Activated T-cell treated with anti-CD3 and anti-CD28 coated beads, Interleukin-2, amount 50 U/mL, for 24 hours (primary cell): ENCODE measurements around the gene CCDC141.
A peak's percentile ranks its signal among the peaks of the same experiment; 100 is the strongest.

Experiments
- DNase-seq: peaks from one replicate; pipeline ENCODE4 v3.0.0-alpha.2; 2020
- H3K27ac Mint-ChIP-seq: 2 replicates; pipeline ENCODE4 v1.8.0; 2020; ENCODE audit warnings: mild to moderate bottlenecking, mixed read lengths
- H3K27me3 Mint-ChIP-seq: 2 replicates; pipeline ENCODE4 v1.8.0; 2020; ENCODE audit warnings: mixed read lengths
- H3K36me3 Mint-ChIP-seq: 2 replicates; pipeline ENCODE4 v1.8.0; 2020; ENCODE audit warnings: low read depth, mixed read lengths
- H3K4me1 Mint-ChIP-seq: 2 replicates; pipeline ENCODE4 v1.8.0; 2020; ENCODE audit warnings: low read depth, mixed read lengths
- H3K4me3 Mint-ChIP-seq: 2 replicates; pipeline ENCODE4 v1.8.0; 2020; ENCODE audit warnings: mild to moderate bottlenecking, moderate library complexity, mixed read lengths
- H3K9me3 Mint-ChIP-seq: 2 replicates; pipeline ENCODE4 v1.8.0; 2020; ENCODE audit warnings: mixed read lengths

CCDC141 gene

GRCh38 chr2:178892751-178893625, 156.9 kb downstream of the CCDC141 start:
- no peaks in the 10 kb centered on the region for H3K36me3 Mint-ChIP-seq
- H3K4me1 Mint-ChIP-seq = peaks cover 5% of the 10 kb centered on the region
- H3K9me3 Mint-ChIP-seq = no peaks in the 10 kb centered on the region
- no peak for DNase-seq
- no peak overlapping the region for H3K27ac Mint-ChIP-seq
- no peaks in the 10 kb centered on the region for H3K27me3 Mint-ChIP-seq
- no peak overlapping the region for H3K4me3 Mint-ChIP-seq

- DNase-seq = no peak
- H3K4me1 Mint-ChIP-seq = peaks cover 5% of the 10 kb centered on the region
- H3K27ac Mint-ChIP-seq = no peak overlapping the region
- no peaks in the 10 kb centered on the region for H3K27me3 Mint-ChIP-seq
- H3K4me3 Mint-ChIP-seq = no peak overlapping the region
- no peaks in the 10 kb centered on the region for H3K9me3 Mint-ChIP-seq
- no peaks in the 10 kb centered on the region for H3K36me3 Mint-ChIP-seq
Observed at GRCh38 chr2:178891959-178892485, 157.9 kb downstream of the CCDC141 start.

GRCh38 chr2:178891265-178891958, 158.5 kb downstream of the CCDC141 start:
- H3K4me1 Mint-ChIP-seq = peaks cover 5% of the 10 kb centered on the region
- DNase-seq = peak; percentile 42
- no peak overlapping the region for H3K27ac Mint-ChIP-seq
- H3K36me3 Mint-ChIP-seq = no peaks in the 10 kb centered on the region
- no peaks in the 10 kb centered on the region for H3K9me3 Mint-ChIP-seq
- no peak overlapping the region for H3K4me3 Mint-ChIP-seq
- no peaks in the 10 kb centered on the region for H3K27me3 Mint-ChIP-seq

DNA sequence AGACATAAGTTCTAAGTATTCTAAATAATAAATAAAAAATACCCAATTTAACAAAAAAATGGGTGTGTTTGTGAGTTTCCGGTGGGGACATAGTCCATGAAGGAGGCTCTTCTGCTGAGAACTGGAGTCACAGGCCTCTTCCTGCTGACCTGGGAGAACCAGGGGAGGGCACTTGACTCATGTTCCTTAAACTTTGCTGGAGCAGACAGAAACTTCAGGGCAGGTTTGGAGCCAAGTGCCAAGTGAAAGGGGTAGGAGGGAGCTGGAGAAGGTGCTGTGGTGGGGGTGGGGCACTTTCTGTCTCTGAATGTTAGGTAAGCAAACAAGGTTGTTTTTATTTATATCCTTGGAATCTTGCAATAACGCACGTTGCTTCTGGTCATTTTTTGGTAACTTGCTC, 163.9 kb downstream of the CCDC141 start:
- no peaks in the 10 kb centered on the region for H3K27me3 Mint-ChIP-seq
- DNase-seq = no peak
- no peaks in the 10 kb centered on the region for H3K9me3 Mint-ChIP-seq
- H3K27ac Mint-ChIP-seq = no peak overlapping the region
- H3K36me3 Mint-ChIP-seq = peaks cover 9% of the 10 kb centered on the region
- no peaks in the 10 kb centered on the region for H3K4me1 Mint-ChIP-seq
- H3K4me3 Mint-ChIP-seq = no peak overlapping the region

- DNase-seq = no peak
- no peak overlapping the region for H3K27ac Mint-ChIP-seq
- H3K9me3 Mint-ChIP-seq = no peaks in the 10 kb centered on the region
- no peaks in the 10 kb centered on the region for H3K27me3 Mint-ChIP-seq
- peaks cover 9% of the 10 kb centered on the region for H3K36me3 Mint-ChIP-seq
- H3K4me1 Mint-ChIP-seq = no peaks in the 10 kb centered on the region
- H3K4me3 Mint-ChIP-seq = no peak overlapping the region
Observed at GRCh38 chr2:178884440-178884839, 165.5 kb downstream of the CCDC141 start.

DNA sequence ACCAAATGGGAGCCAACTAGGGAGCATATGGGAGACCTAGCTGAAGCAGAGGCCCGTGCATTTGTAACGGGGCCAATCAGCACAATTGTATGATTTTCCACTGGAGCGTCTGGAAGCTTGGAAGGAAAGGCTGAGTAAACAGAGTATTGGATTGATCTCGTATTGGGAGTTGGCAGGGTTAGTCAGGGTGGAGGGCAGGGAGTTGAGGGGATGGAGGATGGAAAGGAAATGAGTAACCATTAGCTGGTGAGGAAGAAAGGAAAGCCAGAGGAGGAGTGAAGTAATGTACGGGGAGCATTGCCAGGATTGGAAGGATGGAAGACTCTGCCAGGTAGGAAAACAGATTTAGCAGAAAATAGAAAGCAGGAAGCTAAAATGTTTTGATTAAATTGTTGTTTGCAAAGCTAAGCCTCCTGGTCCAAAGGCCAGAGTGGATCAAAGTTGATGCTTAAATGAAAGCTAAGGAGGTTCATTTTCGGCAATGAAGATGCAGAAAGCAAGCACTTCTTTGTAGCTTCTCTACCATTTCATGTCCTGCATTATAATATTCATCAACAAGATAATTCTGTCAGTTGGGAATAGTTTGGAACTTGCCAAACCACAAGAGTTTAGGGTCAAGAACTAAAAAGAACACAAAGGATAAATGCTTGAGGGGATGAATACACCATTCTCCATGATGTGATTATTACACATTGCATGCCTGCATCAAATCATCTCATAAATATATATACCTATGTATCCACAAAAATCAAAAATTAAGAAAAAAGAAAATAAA, 167.1 kb downstream of the CCDC141 start:
- H3K36me3 Mint-ChIP-seq = peaks cover 9% of the 10 kb centered on the region
- H3K4me3 Mint-ChIP-seq = no peak overlapping the region
- H3K27ac Mint-ChIP-seq = no peak overlapping the region
- no peak for DNase-seq
- no peaks in the 10 kb centered on the region for H3K4me1 Mint-ChIP-seq
- no peaks in the 10 kb centered on the region for H3K9me3 Mint-ChIP-seq
- H3K27me3 Mint-ChIP-seq = no peaks in the 10 kb centered on the region

DNA sequence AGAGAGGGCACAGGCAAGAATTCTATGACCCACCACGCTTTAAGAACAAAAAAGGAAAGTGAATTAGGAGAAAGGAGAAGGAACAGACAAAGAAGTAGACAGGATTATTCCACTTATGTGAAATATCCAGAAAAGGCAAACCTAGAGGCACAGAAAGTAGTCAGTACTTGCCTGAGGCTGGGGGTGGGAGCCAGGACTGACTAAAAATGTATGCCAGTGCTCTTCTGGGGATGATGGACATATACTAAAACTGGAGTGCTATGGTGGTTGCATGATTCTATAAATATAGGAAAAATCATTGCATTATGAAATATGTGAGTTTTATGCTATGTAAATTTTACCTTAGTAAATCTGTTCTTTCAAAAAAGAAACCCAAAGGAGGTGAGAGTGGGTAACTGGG, 168.9 kb downstream of the CCDC141 start:
- Mint-ChIP-seq H3K9me3 (no peaks in the 10 kb centered on the region), H3K4me1 (no peaks in the 10 kb centered on the region)

DNA sequence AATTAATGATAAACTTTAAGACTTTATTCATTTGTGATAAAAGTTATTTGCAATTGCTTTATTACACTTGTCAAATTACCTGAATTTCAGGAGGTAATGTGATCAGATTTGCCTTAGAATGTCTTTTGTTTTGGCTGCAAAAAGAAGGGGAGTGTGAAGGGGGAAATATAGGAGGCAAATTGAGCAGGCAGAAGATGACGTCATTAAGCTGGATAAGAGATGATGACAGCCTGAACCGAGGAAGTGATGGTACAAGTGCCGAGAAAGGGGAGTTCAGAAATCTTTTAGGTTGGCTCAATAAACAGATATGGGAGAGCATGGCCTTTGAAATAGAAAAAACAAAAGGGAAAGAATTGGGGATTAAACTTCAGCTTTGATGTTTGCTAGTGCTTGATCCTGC, 169.7 kb downstream of the CCDC141 start:
- no peak for DNase-seq
- Mint-ChIP-seq H3K36me3 (peaks cover 9% of the 10 kb centered on the region), H3K4me3 (no peak overlapping the region), H3K27ac (no peak overlapping the region), H3K27me3 (no peaks in the 10 kb centered on the region), H3K4me1 (no peaks in the 10 kb centered on the region), H3K9me3 (no peaks in the 10 kb centered on the region)

More for the DNA sequence above, 168.9 kb downstream of the CCDC141 start:
- Mint-ChIP-seq H3K27ac (no peak overlapping the region), H3K27me3 (no peaks in the 10 kb centered on the region), H3K36me3 (peaks cover 9% of the 10 kb centered on the region), H3K4me3 (no peak overlapping the region)
- no peak for DNase-seq

DNA sequence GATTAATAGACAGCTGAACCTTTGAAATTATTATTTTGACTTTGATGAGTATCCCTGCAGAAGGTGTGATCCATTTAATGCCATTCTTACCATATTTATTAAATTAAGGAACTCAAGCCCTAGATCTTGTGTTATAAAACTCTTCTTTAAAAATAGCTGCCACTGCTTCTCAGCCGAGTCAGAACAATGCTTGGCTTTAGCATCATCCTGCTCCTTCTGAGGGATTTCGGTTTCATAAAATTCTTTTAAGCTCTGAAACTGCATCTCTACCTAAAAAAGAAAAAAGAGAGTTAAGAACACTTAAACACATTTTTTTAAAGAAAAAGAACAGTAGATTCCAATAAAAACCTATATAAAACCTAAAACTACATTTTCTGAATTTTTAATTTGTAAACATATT, 172.1 kb downstream of the CCDC141 start:
- Mint-ChIP-seq H3K4me1 (no peaks in the 10 kb centered on the region), H3K27ac (no peak overlapping the region), H3K9me3 (no peaks in the 10 kb centered on the region), H3K27me3 (no peaks in the 10 kb centered on the region), H3K36me3 (peaks cover 2% of the 10 kb centered on the region), H3K4me3 (no peak overlapping the region)
- DNase-seq = no peak

DNA sequence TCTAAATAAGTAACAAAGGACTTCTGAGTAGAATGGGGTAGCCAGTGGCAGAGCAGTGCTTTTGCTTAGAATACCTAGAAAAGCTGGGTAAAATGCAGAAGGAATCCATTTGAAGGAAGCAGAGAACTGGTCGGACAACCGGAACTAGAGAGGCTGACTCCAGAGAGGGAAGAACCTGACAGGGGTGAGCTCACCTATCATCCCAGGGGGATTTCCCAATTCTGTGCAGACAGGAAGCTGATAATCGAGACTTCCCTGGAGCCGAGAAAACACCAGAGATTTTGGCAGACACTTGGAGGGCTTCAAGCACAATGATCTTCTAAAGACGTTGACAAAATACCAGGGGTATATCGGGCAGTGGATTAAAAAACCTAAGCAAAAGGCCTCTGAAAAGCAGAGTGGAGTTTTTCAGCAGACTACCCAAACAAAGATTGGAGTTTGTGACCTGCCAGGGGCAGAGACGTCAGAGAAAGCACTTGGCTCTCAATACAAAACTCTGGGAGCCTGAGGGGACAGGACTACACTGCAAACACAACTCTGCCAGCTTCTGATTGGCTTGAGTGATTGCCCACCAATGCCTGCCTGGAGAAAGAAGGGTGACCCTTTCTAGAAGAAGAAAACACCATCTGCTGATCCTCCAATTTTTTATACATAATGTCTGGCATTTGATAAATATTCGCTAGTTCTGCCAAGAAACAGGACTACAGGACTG, 175.3 kb downstream of the CCDC141 start:
- Mint-ChIP-seq H3K9me3 (no peaks in the 10 kb centered on the region), H3K4me3 (no peak overlapping the region), H3K27me3 (no peaks in the 10 kb centered on the region), H3K36me3 (no peaks in the 10 kb centered on the region), H3K27ac (no peak overlapping the region), H3K4me1 (peaks cover 14% of the 10 kb centered on the region)
- DNase-seq = no peak

DNA sequence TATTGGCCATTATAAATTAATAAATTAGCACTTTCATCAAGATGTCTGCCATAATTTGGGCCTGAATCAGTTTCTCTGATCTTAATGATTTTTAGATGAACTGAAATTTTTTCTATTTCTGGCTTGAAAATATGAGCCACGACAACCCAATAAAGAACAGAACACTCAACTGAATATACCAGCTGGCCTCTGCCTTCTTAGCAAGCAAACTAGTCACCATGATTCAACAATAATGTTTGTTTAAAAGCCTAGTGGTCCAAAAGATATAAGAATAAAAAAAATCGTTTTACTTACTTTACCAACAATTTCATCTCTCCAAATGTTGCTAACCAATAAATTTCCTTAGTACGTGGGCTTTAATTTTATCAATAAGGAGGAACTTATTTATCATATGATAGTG, 176.0 kb downstream of the CCDC141 start:
- no peak overlapping the region for H3K4me3 Mint-ChIP-seq
- H3K4me1 Mint-ChIP-seq = peaks cover 14% of the 10 kb centered on the region
- no peak overlapping the region for H3K27ac Mint-ChIP-seq
- no peaks in the 10 kb centered on the region for H3K36me3 Mint-ChIP-seq
- no peak for DNase-seq
- no peaks in the 10 kb centered on the region for H3K9me3 Mint-ChIP-seq
- H3K27me3 Mint-ChIP-seq = no peaks in the 10 kb centered on the region

DNA sequence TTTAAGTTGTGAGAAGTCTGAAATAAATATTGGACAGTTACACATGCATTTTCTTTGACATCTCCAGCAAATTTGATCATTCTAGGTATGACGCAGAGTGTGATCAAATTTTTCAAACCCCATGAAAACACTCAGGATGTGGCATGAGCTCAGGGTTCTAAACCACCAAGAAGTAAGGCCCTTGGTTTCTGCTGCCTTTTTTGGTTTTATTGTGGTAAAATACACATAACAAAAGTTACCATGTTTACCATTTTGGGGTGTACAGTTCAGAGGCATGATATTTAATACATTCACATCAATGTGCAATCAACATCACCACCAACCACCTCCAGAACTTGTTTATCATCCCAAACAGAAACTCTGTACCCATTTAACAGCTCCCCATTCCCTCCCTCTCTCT, 178.4 kb downstream of the CCDC141 start:
- H3K27ac Mint-ChIP-seq = no peak overlapping the region
- H3K9me3 Mint-ChIP-seq = no peaks in the 10 kb centered on the region
- peaks cover 14% of the 10 kb centered on the region for H3K4me1 Mint-ChIP-seq
- no peak overlapping the region for H3K4me3 Mint-ChIP-seq
- H3K27me3 Mint-ChIP-seq = no peaks in the 10 kb centered on the region
- DNase-seq = no peak
- no peaks in the 10 kb centered on the region for H3K36me3 Mint-ChIP-seq

DNA sequence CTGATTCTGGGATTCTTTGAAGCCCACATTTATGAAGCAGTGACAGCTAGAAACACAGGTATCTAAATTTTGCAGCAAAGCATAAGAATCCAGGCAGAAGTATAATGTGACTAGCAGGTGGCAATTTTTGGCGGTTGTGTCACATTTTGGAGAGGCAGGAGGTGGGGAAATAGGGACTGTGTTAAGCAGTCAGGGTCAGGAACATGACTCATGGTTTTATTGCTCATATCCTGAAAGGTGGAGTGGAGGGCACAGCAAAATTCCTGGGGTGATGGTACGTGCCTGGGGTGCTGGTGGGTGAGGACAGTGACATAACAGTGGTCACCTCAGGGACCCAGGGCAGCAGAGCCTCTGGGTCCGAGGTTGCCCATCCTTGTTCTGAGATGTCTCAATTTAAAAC, 179.2 kb downstream of the CCDC141 start:
- no peak overlapping the region for H3K27ac Mint-ChIP-seq
- no peaks in the 10 kb centered on the region for H3K9me3 Mint-ChIP-seq
- DNase-seq = no peak
- no peaks in the 10 kb centered on the region for H3K27me3 Mint-ChIP-seq
- H3K4me3 Mint-ChIP-seq = no peak overlapping the region
- peaks cover under 1% of the 10 kb centered on the region for H3K36me3 Mint-ChIP-seq
- peaks cover 14% of the 10 kb centered on the region for H3K4me1 Mint-ChIP-seq

- no peaks in the 10 kb centered on the region for H3K9me3 Mint-ChIP-seq
- no peak overlapping the region for H3K27ac Mint-ChIP-seq
- peaks cover 11% of the 10 kb centered on the region for H3K36me3 Mint-ChIP-seq
- no peak for DNase-seq
- H3K27me3 Mint-ChIP-seq = no peaks in the 10 kb centered on the region
- peaks cover 4% of the 10 kb centered on the region for H3K4me1 Mint-ChIP-seq
- no peak overlapping the region for H3K4me3 Mint-ChIP-seq
Observed at GRCh38 chr2:178865999-178866398, 183.9 kb downstream of the CCDC141 start.
